Brain microvascular endothelial cell (primary cell): Measurements from ENCODE around the gene OR52W1.

Experiments
- DNase-seq: peaks from one replicate; pipeline ENCODE4 v3.0.0-alpha.2; 2020
- H3K27ac ChIP-seq: fragments of 250-450 bp; sonication (Bioruptor Pico); 2 replicates; pipeline ENCODE4 v1.5.1; 2020; ENCODE audit warnings: mild to moderate bottlenecking, moderate library complexity
- H3K27me3 ChIP-seq: fragments of 250-450 bp; sonication (Bioruptor Pico); replicated peaks from 2 replicates; pipeline ENCODE4 v1.5.1; 2020; ENCODE audit warnings: mild to moderate bottlenecking
- H3K36me3 ChIP-seq: fragments of 250-450 bp; sonication (Bioruptor Pico); replicated peaks from 2 replicates; pipeline ENCODE4 v1.5.1; 2020; ENCODE audit warnings: mild to moderate bottlenecking
- H3K4me3 ChIP-seq: 2 replicates; pipeline ENCODE4 v1.5.1; 2011; ENCODE audit warnings: low read depth, mild to moderate bottlenecking, control low read depth, low read length, moderate library complexity
- CTCF ChIP-seq: IDR thresholded peaks from 2 replicates; pipeline ENCODE4 v1.5.1; 2011; ENCODE audit warnings: low read depth, mild to moderate bottlenecking, moderate library complexity, low read length, control low read depth, inconsistent platforms; ENCODE audit errors: missing control alignments
- in situ Hi-C: cut with HindIII; loops from 2 replicates; pipeline ENCODE4 v1.10.0; 2017; ENCODE audit warnings: low sequenced_read_pairs, low pct_ligation_motif_present

OR52W1 gene, protein sequence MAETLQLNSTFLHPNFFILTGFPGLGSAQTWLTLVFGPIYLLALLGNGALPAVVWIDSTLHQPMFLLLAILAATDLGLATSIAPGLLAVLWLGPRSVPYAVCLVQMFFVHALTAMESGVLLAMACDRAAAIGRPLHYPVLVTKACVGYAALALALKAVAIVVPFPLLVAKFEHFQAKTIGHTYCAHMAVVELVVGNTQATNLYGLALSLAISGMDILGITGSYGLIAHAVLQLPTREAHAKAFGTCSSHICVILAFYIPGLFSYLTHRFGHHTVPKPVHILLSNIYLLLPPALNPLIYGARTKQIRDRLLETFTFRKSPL

DNA sequence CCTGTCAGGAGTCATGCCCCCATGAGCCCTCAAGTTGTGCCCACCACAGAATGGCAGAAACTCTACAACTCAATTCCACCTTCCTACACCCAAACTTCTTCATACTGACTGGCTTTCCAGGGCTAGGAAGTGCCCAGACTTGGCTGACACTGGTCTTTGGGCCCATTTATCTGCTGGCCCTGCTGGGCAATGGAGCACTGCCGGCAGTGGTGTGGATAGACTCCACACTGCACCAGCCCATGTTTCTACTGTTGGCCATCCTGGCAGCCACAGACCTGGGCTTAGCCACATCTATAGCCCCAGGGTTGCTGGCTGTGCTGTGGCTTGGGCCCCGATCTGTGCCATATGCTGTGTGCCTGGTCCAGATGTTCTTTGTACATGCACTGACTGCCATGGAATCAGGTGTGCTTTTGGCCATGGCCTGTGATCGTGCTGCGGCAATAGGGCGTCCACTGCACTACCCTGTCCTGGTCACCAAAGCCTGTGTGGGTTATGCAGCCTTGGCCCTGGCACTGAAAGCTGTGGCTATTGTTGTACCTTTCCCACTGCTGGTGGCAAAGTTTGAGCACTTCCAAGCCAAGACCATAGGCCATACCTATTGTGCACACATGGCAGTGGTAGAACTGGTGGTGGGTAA lies at the start of gene OR52W1:
Gene OR52W1, plus strand, starts transcription at position 51 of the 637 bp plus-strand sequence. Its CDS starts 0 bp downstream, at position 51.
- TF ChIP-seq CTCF: no peak
- Histone ChIP-seq H3K4me3 (no peak within 1 kb of the TSS), H3K36me3 (no peaks in the 10 kb centered on the region), H3K27me3 (no peaks in the 10 kb centered on the region), H3K27ac (no peak within 1 kb of the TSS)
- in situ Hi-C loops: no loop called here
- no peak for DNase-seq

DNA sequence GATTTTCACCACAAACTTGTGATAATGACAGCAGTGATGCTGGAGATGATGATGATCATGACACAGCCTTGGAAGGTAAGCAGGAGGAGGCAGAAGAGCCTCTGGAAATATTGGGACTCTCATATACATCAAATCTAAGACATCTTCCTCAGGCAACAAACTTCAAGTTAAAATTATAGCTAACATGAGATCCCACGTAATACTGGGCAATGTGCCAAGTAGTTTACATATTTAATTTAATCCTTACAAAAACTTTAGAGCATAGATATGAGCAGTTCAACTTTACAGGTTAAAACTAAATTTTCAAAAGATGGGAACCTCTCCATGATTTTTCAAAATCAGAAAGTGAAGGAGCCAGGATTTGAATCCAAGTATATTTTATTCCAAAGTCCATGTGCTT lies 47.9 kb upstream of the OR52W1 start:
- H3K27ac ChIP-seq: no peak overlapping the region
- no peak for TF ChIP-seq CTCF
- no peak for DNase-seq
- no peaks in the 10 kb centered on the region for H3K36me3 ChIP-seq
- H3K27me3 ChIP-seq: no peaks in the 10 kb centered on the region
- H3K4me3 ChIP-seq: no peak overlapping the region
- in situ Hi-C loops: no loop called here

- Histone ChIP-seq H3K27me3 (no peaks in the 10 kb centered on the region), H3K27ac (no peak overlapping the region), H3K36me3 (no peaks in the 10 kb centered on the region), H3K4me3 (no peak overlapping the region)
- DNase-seq: no peak
- in situ Hi-C loops: no loop called here
- no peak for TF ChIP-seq CTCF
Measured at GRCh38 chr11:6152126-6152525, 46.9 kb upstream of the OR52W1 start.

DNA sequence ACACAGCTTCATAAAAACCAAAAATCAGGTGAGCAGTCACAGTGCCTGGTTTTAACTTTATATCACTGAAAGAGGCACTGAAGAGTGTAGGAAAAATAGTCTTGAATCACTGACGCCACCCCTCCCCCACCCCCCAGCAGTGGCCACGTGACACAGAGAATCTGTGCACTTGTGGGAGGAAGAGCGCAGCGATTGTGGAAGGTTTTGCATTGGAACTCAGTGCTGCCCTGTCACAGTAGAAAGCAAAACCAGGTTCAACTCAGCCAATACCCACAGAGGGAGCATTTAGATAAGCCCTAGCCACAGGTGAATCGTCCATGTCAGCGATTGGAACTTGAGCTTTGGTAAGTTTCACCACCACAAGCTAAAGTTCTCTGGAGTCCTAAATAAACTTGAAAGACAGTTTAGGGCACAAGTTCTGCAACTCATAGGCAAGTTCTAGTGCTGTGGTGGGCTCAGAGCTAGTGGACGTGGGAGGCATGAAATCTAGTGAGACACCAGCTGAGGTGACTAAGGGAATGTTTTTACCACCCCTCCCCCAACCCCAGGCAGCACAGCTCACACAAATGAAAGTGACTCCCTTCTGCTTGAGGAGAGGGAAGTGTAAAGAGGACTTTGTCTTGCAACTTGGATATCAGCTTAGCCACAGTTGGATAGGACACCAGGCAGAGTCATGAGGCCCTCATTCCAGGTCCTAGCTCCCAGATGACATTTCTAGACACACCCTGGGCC lies 42.2 kb upstream of the OR52W1 start:
- no peaks in the 10 kb centered on the region for H3K36me3 ChIP-seq
- H3K4me3 ChIP-seq: no peak overlapping the region
- no peak for DNase-seq
- in situ Hi-C loops: no loop called here
- no peak for TF ChIP-seq CTCF
- no peaks in the 10 kb centered on the region for H3K27me3 ChIP-seq
- H3K27ac ChIP-seq: no peak overlapping the region

- no peaks in the 10 kb centered on the region for H3K27me3 ChIP-seq
- TF ChIP-seq CTCF: no peak
- H3K27ac ChIP-seq: no peak within 1 kb of the TSS
- no peak within 1 kb of the TSS for H3K4me3 ChIP-seq
- no peaks in the 10 kb centered on the region for H3K36me3 ChIP-seq
- in situ Hi-C loops: no loop called here
- no peak for DNase-seq
Measured at GRCh38 chr11:6170226-6170625, 28.8 kb upstream of the OR52W1 start, which contains the start of gene OR52B2. Gene OR52B2, minus strand, starts transcription at chr11:6170326. Its CDS starts 0 bp downstream, at chr11:6170326.
